SKM-1 treated with dmso at 0.1 percent for 144 hours (cell line): ENCODE measurements around the gene DOC2A.
"Not testable (repeated sequence)": the region's sequence is repeated elsewhere in the genome, so short reads cannot be mapped to it uniquely, and the experiment has no call there.

Source experiments
- DNase-seq: peaks from one replicate; lab custom pipeline; 2025; ENCODE audit not compliant: unreplicated experiment; lab: John Stamatoyannopoulos, UW

Gene DOC2A

GRCh38 chr16:30010844-30011713 lies at the start of gene DOC2A:
DOC2A (minus strand) TSS chr16:30011027; CDS start chr16:30010222, 805 bp downstream.
- DNase-seq: no peak

GRCh38 chr16:30060346-30060745 lies 49.5 kb upstream of the DOC2A start:
- DNase-seq: no peak

GRCh38 chr16:30054959-30055553 lies 44.2 kb upstream of the DOC2A start:
- no peak for DNase-seq

- DNase-seq: no peak
These were observed 43.6 kb upstream of the DOC2A start for GRCh38 chr16:30054451-30054850.

GRCh38 chr16:30053376-30054015 lies 42.7 kb upstream of the DOC2A start:
- DNase-seq: no peak

GRCh38 chr16:30052671-30053372 lies 42.0 kb upstream of the DOC2A start:
- peak; percentile 92 for DNase-seq

- no peak for DNase-seq
These were observed 40.7 kb upstream of the DOC2A start for GRCh38 chr16:30051518-30051917.

GRCh38 chr16:30049871-30050270 lies 39.0 kb upstream of the DOC2A start:
- DNase-seq: no peak

- DNase-seq: no peak
These were observed 35.8 kb upstream of the DOC2A start for GRCh38 chr16:30046588-30046987.

- DNase-seq: no peak
These were observed 35.4 kb upstream of the DOC2A start for GRCh38 chr16:30046178-30046577.

GRCh38 chr16:30041841-30042240 lies 31.0 kb upstream of the DOC2A start:
- DNase-seq: no peak

- not testable (repeated sequence) for DNase-seq
These were observed 29.9 kb upstream of the DOC2A start for GRCh38 chr16:30040690-30041089.

GRCh38 chr16:30040221-30040620 lies 29.4 kb upstream of the DOC2A start:
- no peak for DNase-seq

GRCh38 chr16:30033270-30033669 lies 22.4 kb upstream of the DOC2A start:
- DNase-seq: no peak

GRCh38 chr16:30032083-30032819 lies 21.4 kb upstream of the DOC2A start:
- DNase-seq: peak; percentile 68

GRCh38 chr16:30031477-30031918 lies 20.7 kb upstream of the DOC2A start:
- DNase-seq: no peak

- DNase-seq: no peak
These were observed 20.1 kb upstream of the DOC2A start, which contains the start of gene TLCD3B for GRCh38 chr16:30030841-30031413. TLCD3B (minus strand) TSS chr16:30031271; CDS start chr16:30030527, 744 bp downstream.

- no peak for DNase-seq
These were observed 19.3 kb upstream of the DOC2A start for GRCh38 chr16:30030011-30030685.

- DNase-seq: no peak
These were observed 17.7 kb upstream of the DOC2A start for GRCh38 chr16:30028438-30029076.
